SK-N-SH (cell line): ENCODE results near the gene SMCO2. TPM values are rescaled to one million over a fixed set of nuclear protein-coding genes. Genes with fewer than 3 reads are reported as not detected.

Experiments used
- CTCF ChIA-PET: fragments of 300-600, 350-600 bp; formaldehyde crosslinking; extraction: SDS; loops from one replicate; lab custom pipeline; 2021; lab: Yijun Ruan, JAX
- POLR2A ChIA-PET: fragments of 350-600 bp; sonication (Branson Sonifier 250); formaldehyde crosslinking; extraction: SDS; loops from one replicate; lab custom pipeline; 2020; ENCODE audit warnings: antibody characterized with exemption, inconsistent platforms; lab: Yijun Ruan, JAX
- DNase-seq: peaks from one replicate; pipeline ENCODE4 v3.0.0; 2012
- H2AFZ ChIP-seq: fragments of 200-600 bp; sonication (generic); 2 replicates; pipeline ENCODE4 v1.8.1; 2016; ENCODE audit warnings: antibody characterized with exemption, mild to moderate bottlenecking, low read depth
- H3F3A ChIP-seq: fragments of 200-600 bp; sonication (generic); replicated peaks from 2 replicates; pipeline ENCODE3; 2016; ENCODE audit warnings: antibody characterized with exemption, mild to moderate bottlenecking; ENCODE audit not compliant: insufficient read depth
- H3K27ac ChIP-seq, 2 experiments: fragments of 200-500 bp in 1 of 2; fragments of 200-600 bp in 1 of 2; sonication (Bioruptor generic) in 1 of 2; sonication (generic), shearing (Covaris generic) in 1 of 2; 2 replicates each; pipeline versions ENCODE4 v1.5.1 to v1.6.1; 2014 to 2016; ENCODE audit warnings: low read depth in 2 of 2, inconsistent platforms in 1 of 2, low read length in 1 of 2, mild to moderate bottlenecking in 1 of 2, mixed read lengths in 1 of 2
- H3K27me3 ChIP-seq: fragments of 200-600 bp; sonication (generic), shearing (Covaris generic); 2 replicates; pipeline ENCODE4 v1.6.1; 2016; ENCODE audit warnings: mixed run types; ENCODE audit not compliant: insufficient read depth
- H3K36me3 ChIP-seq, 2 experiments: fragments of 200-500 bp in 1 of 2; fragments of 200-600 bp in 1 of 2; sonication (Bioruptor generic) in 1 of 2; sonication (generic) in 1 of 2; replicated peaks in 1 of 2; 2 replicates each; pipeline versions ENCODE3 to v1.5.1; 2014 to 2016; ENCODE audit warnings: low read length in 1 of 2, mild to moderate bottlenecking in 1 of 2; ENCODE audit not compliant: insufficient read depth in 2 of 2, control insufficient read depth in 1 of 2
- H3K4me1 ChIP-seq, 2 experiments: fragments of 200-500 bp in 1 of 2; fragments of 200-600 bp in 1 of 2; sonication (Bioruptor generic) in 1 of 2; sonication (generic), shearing (Covaris generic) in 1 of 2; 2 replicates each; pipeline versions ENCODE4 v1.5.1 to v1.6.1; 2014 to 2016; ENCODE audit warnings: low read depth in 1 of 2, low read length in 1 of 2, mixed run types in 1 of 2; ENCODE audit not compliant: insufficient read depth in 2 of 2, control insufficient read depth in 1 of 2
- H3K4me2 ChIP-seq: fragments of 200-600 bp; sonication (generic), shearing (Covaris generic); 2 replicates; pipeline ENCODE4 v1.6.1; 2017; ENCODE audit warnings: mixed run types
- H3K4me3 ChIP-seq, 2 experiments: fragments of 200-500 bp in 1 of 2; fragments of 200-600 bp in 1 of 2; sonication (Bioruptor generic) in 1 of 2; sonication (generic), shearing (Covaris generic) in 1 of 2; 2 replicates each; pipeline versions ENCODE4 v1.5.1 to v1.8.1; 2014 to 2016; ENCODE audit warnings: low read depth in 2 of 2, inconsistent platforms in 1 of 2, low read length in 1 of 2, mild to moderate bottlenecking in 1 of 2, mixed read lengths in 1 of 2, moderate library complexity in 1 of 2
- H3K79me2 ChIP-seq: fragments of 200-600 bp; sonication (generic); 2 replicates; pipeline ENCODE4 v1.8.1; 2017; ENCODE audit warnings: mild to moderate bottlenecking; ENCODE audit not compliant: insufficient read depth
- H3K9ac ChIP-seq: fragments of 200-600 bp; sonication (generic); 2 replicates; pipeline ENCODE4 v1.6.1; 2017; ENCODE audit warnings: mixed run types
- H3K9me2 ChIP-seq: fragments of 200-600 bp; sonication (generic); 2 replicates; pipeline ENCODE4 v1.6.1; 2017; ENCODE audit warnings: mixed run types
- H3K9me3 ChIP-seq: fragments of 200-600 bp; sonication (generic); 2 replicates; pipeline ENCODE4 v1.6.1; 2017; ENCODE audit warnings: mixed run types, mild to moderate bottlenecking, moderate library complexity
- H4K20me1 ChIP-seq: fragments of 200-600 bp; sonication (generic); 2 replicates; pipeline ENCODE4 v1.6.1; 2017; ENCODE audit warnings: mild to moderate bottlenecking, mixed run types; ENCODE audit not compliant: insufficient read depth
- CHD2 ChIP-seq: fragments of 150-350 bp; IDR thresholded peaks from 2 replicates; pipeline ENCODE4 v1.6.1; 2018; ENCODE audit warnings: low read length; ENCODE audit not compliant: partially characterized antibody
- EP300 ChIP-seq, 2 experiments: IDR thresholded peaks; 2 replicates each; pipeline versions ENCODE4 v1.4.0 to v1.6.1; 2012; ENCODE audit warnings: borderline replicate concordance in 1 of 2, low read depth in 1 of 2, low read length in 1 of 2
- EZH2phosphoT487 ChIP-seq: fragments of 200-600 bp; sonication (generic); IDR thresholded peaks from 2 replicates; pipeline ENCODE4 v1.6.1; 2017; ENCODE audit warnings: low read depth, mixed run types, mild to moderate bottlenecking, antibody characterized with exemption, moderate library complexity, borderline replicate concordance
- FOSL2 ChIP-seq: IDR thresholded peaks from 2 replicates; pipeline ENCODE4 v1.4.0; 2012; ENCODE audit warnings: low read depth, mild to moderate bottlenecking, moderate library complexity, borderline replicate concordance
- FOXM1 ChIP-seq: IDR thresholded peaks from 2 replicates; pipeline ENCODE4 v1.4.0; 2012; ENCODE audit warnings: low read depth, mild to moderate bottlenecking
- GATA2 ChIP-seq: sonication (generic); formaldehyde crosslinking; IDR thresholded peaks from 2 replicates; pipeline ENCODE4 v1.5.0; 2020; ENCODE audit warnings: mild to moderate bottlenecking, missing genetic modification reagents
- MEF2A ChIP-seq: IDR thresholded peaks from 2 replicates; pipeline ENCODE4 v1.4.0; 2012; ENCODE audit warnings: low read depth, borderline replicate concordance
- MXI1 ChIP-seq: IDR thresholded peaks from 2 replicates; pipeline ENCODE4 v1.6.1; 2012; ENCODE audit warnings: mild to moderate bottlenecking, low read depth, low read length, improper control_type of control experiment
- NFIC ChIP-seq: IDR thresholded peaks from 2 replicates; pipeline ENCODE4 v1.4.0; 2012; ENCODE audit warnings: borderline replicate concordance
- NRF1 ChIP-seq: IDR thresholded peaks from 2 replicates; pipeline ENCODE4 v1.6.1; 2012; ENCODE audit warnings: low read depth, mild to moderate bottlenecking, low read length
- PBX3 ChIP-seq: IDR thresholded peaks from 2 replicates; pipeline ENCODE4; 2012
- RXRA ChIP-seq: IDR thresholded peaks from 2 replicates; pipeline ENCODE4 v1.4.0; 2012; ENCODE audit warnings: low read depth, mild to moderate bottlenecking, borderline replicate concordance
- TAF1 ChIP-seq: IDR thresholded peaks from 2 replicates; pipeline ENCODE4 v1.6.1; 2012; ENCODE audit warnings: low read depth, mild to moderate bottlenecking, low read length, moderate library complexity, borderline replicate concordance
- USF1 ChIP-seq: IDR thresholded peaks from 2 replicates; pipeline ENCODE4 v1.4.0; 2012; ENCODE audit warnings: low read depth, borderline replicate concordance
- USF2 ChIP-seq: fragments of 150-350 bp; IDR thresholded peaks from 2 replicates; pipeline ENCODE4 v1.6.1; 2017; ENCODE audit warnings: antibody characterized with exemption, low read length, low read depth, borderline replicate concordance
- WGBS: methylation state at CpG from one replicate; pipeline ENCODE4 v1.1.6; 2017; ENCODE audit warnings: low lambda C conversion rate; 5-methylcytosine and 5-hydroxymethylcytosine counted together
- polyA plus RNA-seq, 3 experiments: library from polyadenylated mRNA; depleted of rRNA; stranded (reverse); fragments of >200 nt; gene quantifications; 2 replicates each; pipeline ENCODE4 v1.2.3, GENCODE V29; 2012

The SMCO2 gene
- polyA plus RNA-seq, 1 of the 3 experiments (the other 2 are of a cell fraction) = 0.21 TPM

- CTCF ChIA-PET = interaction anchor here (0.7 kb wide), 1 partner anchor 161 kb away, joined by 3 read pairs; no protein-coding TSS in a partner anchor
- H3K27ac ChIP-seq = peak overlapping the region; percentile 54 to 57; a peak in 3 of 4 replicates
- no peak overlapping the region for H3K9ac ChIP-seq
- no peaks in the 10 kb centered on the region for H4K20me1 ChIP-seq
- H3K9me2 ChIP-seq = no peaks in the 10 kb centered on the region
- H3K4me3 ChIP-seq = no peak overlapping the region
- POLR2A ChIA-PET = no interaction called here
- H3K4me2 ChIP-seq = peak overlapping the region; percentile 57; the same call in 1 of the 2 replicates
- peaks cover 0 to 7% of the 10 kb centered on the region in 2 experiments; a peak in 1 of 4 replicates for H3K4me1 ChIP-seq
- no peaks in the 10 kb centered on the region for H3K36me3 ChIP-seq
- WGBS = 65% methylated on average over 6 of the region's 6 CpGs
- DNase-seq = no peak
- H3K9me3 ChIP-seq = no peaks in the 10 kb centered on the region
- peaks cover 14% of the 10 kb centered on the region for H3F3A ChIP-seq
- peak overlapping the region; percentile 82 for H2AFZ ChIP-seq
- H3K27me3 ChIP-seq = no peaks in the 10 kb centered on the region
- H3K79me2 ChIP-seq = no peaks in the 10 kb centered on the region
- TF ChIP-seq MXI1 (no peak), PBX3 (peak; percentile 26; the same call in 1 of the 2 replicates), NFIC (peak; percentile 19; the same call in 1 of the 2 replicates)
Measured at GRCh38 chr12:27511031-27511722, 64.6 kb downstream of the SMCO2 start.

GRCh38 chr12:27511723-27512045 is 65.1 kb downstream of the SMCO2 start:
- POLR2A ChIA-PET = no interaction called here
- Histone ChIP-seq H3K79me2 (no peaks in the 10 kb centered on the region), H3K4me2 (peak overlapping the region; percentile 57; the same call in 1 of the 2 replicates)

GRCh38 chr12:27513155-27513824 is 66.8 kb downstream of the SMCO2 start:
- no peak overlapping the region for H2AFZ ChIP-seq
- CTCF ChIA-PET = interaction anchor here (1.0 to 1.4 kb wide), 2 partner anchors 11 to 79 kb away, joined by 3 read pairs; no protein-coding TSS in a partner anchor
- H3K9me3 ChIP-seq = no peaks in the 10 kb centered on the region
- no peaks in the 10 kb centered on the region for H3K79me2 ChIP-seq
- peaks cover 7 to 10% of the 10 kb centered on the region in 2 experiments; a peak in 2 of 4 replicates for H3K4me1 ChIP-seq
- no peaks in the 10 kb centered on the region for H4K20me1 ChIP-seq
- H3K27ac ChIP-seq = no peak overlapping the region
- no peak overlapping the region for H3K9ac ChIP-seq
- H3F3A ChIP-seq = peaks cover 14% of the 10 kb centered on the region
- H3K36me3 ChIP-seq = no peaks in the 10 kb centered on the region
- no peak overlapping the region for H3K4me2 ChIP-seq
- 91% methylated on average over 7 of the region's 7 CpGs for WGBS
- H3K4me3 ChIP-seq = no peak overlapping the region
- DNase-seq = no peak
- H3K9me2 ChIP-seq = no peaks in the 10 kb centered on the region
- H3K27me3 ChIP-seq = no peaks in the 10 kb centered on the region
- POLR2A ChIA-PET = no interaction called here
- TF ChIP-seq USF2 (no peak), CHD2 (no peak), MXI1 (no peak), GATA2 (CRISPR knock-in tag) (no peak), FOSL2 (no peak), MEF2A (no peak), RXRA (no peak), USF1 (no peak), EP300 (IDR thresholded peaks at IDR 0.05; ENCODE audit: borderline replicate concordance in 1 of 2, low read depth in 1 of 2, low read length in 1 of 2) (no peak), NRF1 (no peak), EZH2phosphoT487 (no peak), FOXM1 (no peak), TAF1 (no peak), NFIC (no peak)

More at GRCh38 chr12:27511723-27512045, 65.1 kb downstream of the SMCO2 start:
- 85% methylated on average over 3 of the region's 3 CpGs for WGBS
- peak overlapping the region; percentile 82 for H2AFZ ChIP-seq
- no peaks in the 10 kb centered on the region for H3K36me3 ChIP-seq
- peaks cover 14% of the 10 kb centered on the region for H3F3A ChIP-seq
- H3K9ac ChIP-seq = no peak overlapping the region
- no peak for DNase-seq
- CTCF ChIA-PET = interaction anchor here (0.7 kb wide), 1 partner anchor 87 kb away, joined by 3 read pairs; no protein-coding TSS in a partner anchor
- no peak overlapping the region for H3K4me3 ChIP-seq
- no peaks in the 10 kb centered on the region for H3K9me3 ChIP-seq
- TF ChIP-seq NRF1 = no peak
- H3K9me2 ChIP-seq = no peaks in the 10 kb centered on the region
- peak overlapping the region; percentile 54 to 57; a peak in 3 of 4 replicates for H3K27ac ChIP-seq
- H3K27me3 ChIP-seq = no peaks in the 10 kb centered on the region
- no peaks in the 10 kb centered on the region for H4K20me1 ChIP-seq
- H3K4me1 ChIP-seq = peaks cover 1 to 7% of the 10 kb centered on the region in 2 experiments; a peak in 2 of 4 replicates
